HG03095 (cell line): Measurements from ENCODE around the gene MON1A.
"Not testable (repeated sequence)": the region's sequence is repeated elsewhere in the genome, so short reads cannot be mapped to it uniquely, and the experiment has no call there.

Source experiments
- ATAC-seq: cut with Tn5 transposase; IDR thresholded peaks from one replicate; pipeline ENCODE4 v1.9.1; 2021; ENCODE audit warnings: moderate library complexity; ENCODE audit not compliant: unreplicated experiment

Gene MON1A

DNA sequence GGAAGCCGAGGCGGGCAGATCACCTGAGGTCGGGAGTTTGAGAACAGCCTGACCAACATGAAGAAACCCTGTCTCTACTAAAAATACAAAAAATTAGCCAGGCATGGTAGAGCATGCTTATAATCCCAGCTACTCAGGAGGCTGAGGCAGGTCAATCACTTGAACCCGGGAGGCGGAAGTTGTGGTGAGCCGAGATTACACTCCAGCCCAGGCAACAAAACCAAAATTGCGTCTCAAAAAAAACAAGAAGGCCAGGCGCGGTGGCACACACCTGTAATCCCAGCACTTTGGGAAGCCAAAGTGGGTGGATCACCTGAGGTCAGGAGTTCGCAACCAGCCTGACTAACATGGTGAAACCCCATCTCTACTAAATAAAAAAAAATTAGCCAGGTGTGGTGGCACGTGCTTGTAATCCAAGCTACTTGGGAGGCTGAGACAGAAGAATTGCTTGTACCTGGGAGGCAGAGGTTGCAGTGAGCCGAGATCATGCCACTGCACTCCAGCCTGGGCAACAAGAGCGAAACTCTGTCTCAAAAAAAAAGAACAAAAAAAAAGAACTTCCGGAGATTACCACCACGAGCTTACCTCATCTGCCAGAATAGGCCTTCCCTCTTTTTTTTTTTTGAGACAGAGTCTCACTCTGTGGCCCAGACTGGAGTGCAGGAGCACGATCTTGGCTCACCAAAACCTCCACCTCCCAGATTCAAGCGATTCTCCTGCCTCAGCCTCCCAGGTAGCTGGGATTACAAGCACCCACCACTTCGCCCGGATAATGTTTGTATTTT is 11.6 kb downstream of the MON1A start:
- ATAC-seq: not testable (repeated sequence)

DNA sequence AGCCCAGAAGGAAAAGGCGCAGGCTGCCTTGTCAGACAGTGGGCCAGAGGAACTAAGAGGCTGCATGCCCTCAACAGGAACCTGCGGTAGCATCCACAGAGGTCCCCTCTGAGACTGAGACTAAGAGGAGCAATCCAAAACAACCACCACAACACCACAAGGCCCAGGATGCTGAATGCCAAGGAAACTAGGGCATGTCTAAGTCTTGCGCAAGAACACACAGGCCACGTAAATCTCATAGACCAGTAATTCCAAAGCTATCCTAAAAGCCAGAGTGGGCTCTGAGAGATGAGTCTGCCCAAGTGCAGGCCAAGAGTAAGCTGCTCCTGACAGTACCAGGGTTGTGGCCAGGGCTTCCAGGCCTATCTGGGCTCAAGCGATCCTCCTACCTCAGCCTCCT is 12.9 kb downstream of the MON1A start:
- no peak for ATAC-seq

DNA sequence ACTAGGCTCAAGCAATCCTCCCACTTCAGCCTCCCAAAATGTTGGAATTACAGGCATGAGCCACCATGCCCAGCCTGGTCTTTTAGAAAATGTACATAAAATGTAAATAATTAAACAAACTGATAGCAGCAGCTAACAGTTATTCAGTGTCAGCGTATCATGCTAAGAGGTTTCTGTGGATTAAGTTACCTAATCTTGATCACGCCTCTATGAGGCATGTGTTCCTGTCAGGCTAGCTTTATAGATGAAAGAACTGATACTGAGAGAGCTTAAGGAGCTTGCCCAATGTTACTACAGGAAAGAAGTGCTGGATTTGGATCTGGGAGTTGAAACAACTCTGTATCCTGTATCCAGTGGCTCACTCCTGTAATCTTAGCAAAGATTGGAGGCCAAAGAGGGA is 14.7 kb downstream of the MON1A start:
- ATAC-seq: no peak

DNA sequence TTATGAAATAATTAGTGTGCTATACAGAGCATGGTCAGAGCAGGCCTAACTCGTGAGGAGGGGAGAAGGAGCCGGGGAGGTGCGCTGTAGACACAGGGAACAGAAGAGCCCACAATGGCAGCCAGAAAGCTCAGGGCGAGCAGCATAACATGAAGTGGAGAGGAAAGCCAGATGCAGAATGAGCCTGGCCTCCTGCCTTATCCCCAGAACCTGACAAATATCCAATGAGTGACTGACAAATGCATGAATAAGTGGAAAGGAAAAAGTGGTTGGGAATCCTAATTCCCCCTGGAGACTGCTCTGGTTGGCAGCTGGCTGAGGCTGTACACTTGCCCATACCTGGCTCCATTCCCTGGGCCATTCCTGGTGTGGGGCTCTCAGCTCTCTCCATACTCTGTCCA is 16.7 kb downstream of the MON1A start:
- ATAC-seq: no peak

DNA sequence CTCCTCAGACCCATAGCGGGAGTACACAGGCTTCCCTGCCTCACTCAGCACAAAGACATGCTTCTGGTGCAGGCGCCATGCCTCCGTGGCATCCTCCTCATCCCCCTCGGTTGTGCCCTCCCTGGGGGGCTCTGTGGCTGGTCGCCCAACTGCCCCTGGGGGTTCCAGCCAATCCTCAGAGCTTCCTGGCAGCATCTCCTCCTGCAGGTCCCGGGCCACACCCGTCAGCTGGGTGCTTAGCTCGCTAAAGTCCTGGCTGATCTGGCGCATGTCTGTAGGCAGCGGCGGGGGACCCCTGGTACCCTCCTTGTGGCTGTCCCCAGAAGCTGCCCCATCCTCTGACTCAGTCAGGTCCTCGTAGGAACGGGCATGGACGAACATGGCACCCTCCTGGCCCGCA is 18.0 kb downstream of the MON1A start:
- no peak for ATAC-seq

DNA sequence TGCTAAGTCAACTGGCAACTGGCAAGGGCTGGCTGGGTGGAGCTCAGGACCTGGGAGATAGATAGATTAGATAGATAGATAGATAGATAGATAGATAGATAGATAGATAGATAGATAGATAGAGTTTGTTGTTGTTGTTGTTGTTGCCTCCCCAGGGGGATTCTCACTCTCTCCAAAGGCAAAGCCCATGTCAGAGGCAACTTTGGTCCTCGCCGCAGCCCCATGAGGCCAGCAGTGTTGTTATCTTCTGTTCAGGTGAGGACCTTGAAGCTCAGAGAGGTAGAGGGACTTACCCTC is 18.5 kb downstream of the MON1A start:
- no peak for ATAC-seq

DNA sequence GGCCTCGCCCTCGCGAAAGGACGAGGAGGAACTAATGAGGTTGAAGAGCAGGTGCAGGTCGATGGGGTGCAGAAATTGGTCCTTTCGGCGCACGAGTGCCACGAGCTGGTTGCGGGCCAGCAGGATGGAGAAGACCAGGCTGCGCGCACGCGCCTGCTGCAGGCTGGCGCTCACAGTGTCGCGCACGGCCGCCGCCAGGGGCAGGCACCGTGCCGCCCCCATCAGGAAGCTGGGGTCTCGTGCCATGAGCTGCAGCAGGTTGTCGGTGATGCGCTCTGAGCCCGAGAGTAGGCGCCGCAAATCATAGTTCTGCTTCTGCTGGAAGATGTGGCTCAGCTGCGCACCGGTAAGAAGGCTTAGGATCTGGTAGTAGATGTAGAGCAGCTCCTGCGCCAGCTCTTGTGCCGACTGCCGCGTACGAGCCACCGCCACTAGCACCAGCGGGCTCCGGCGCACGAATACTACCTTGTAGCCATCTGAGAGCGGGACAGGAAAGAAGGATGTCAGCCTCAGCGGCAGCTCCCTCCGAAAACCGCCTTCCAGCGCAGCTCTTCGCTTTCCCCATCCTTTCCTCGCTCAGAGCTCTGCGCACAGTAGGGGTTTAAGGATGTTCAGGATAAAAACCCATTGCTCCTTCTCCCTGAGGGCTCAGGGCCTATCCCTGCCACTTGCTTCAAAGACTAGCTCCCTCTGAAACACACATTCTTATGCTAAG is 19.0 kb downstream of the MON1A start:
- no peak for ATAC-seq

DNA sequence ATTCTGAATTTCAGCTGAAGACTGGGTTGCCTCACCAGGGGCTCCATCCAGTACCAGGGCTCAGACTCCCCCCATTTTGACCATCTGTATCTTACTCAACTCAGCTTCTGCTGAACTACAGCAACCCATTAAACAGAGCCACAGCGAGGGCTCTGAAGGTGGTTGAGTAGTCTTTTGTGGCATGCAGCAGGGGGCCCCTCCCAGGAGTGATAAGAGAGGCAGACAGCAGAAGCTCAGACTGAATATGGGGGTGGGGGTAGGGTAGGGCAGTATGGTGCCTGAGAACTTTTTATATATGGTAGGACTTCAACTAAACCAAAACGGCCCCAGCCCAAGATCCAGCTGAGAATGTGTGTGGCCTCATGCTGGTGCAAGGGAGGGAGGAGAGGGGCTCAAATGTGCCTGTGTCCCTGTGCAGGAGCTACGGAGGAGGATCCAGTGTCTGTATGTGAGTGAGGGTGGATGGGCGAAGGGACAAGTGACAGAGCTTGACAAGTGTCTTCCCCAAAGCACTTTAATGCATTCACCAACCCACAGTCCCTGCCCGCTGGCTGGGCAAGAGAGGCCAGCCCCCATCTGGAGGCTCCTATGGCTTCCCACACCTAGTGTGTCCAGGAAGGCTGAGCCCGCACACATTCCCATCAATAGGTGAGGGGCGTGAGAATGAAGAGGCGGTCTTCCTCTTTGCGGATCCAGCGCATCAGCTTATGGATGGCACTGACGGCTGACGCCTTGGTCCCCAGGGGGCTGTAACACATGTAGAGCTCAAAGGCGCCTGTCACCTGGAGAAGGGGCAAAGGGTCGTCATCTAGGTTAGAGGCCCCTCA is 21.0 kb downstream of the MON1A start:
- ATAC-seq: no peak

DNA sequence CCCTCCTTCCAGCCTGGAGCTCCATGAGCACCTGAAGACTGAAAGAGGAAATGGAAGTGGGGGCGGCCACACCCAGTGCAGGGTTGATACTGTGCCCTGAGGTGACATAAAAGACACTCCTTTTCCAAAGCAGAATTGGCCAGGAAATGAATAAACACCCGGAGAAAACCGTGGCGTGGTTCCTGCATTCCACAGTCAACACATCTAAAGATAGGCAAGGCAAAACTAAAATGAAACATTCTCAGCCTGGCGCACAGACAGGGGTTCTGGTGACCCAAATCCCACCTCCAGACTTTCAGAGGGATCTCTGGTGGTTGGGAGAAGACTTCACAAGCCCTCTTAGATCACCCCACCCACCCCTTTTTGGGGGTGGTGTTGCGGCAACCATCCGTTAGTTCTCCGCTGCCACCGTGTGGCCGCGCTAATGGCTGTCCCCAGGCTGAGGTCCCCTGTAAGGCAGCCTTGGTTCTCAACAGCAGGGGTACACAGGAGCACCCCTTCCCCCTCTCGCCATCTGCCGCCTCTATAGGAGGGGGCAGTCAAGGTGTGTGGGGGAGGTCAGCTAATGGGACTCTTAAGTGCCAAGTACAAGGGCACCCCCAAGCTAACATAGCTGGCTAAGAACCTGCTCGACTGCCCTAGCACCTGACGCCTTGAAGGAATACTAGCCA is 23.4 kb downstream of the MON1A start:
- no peak for ATAC-seq

DNA sequence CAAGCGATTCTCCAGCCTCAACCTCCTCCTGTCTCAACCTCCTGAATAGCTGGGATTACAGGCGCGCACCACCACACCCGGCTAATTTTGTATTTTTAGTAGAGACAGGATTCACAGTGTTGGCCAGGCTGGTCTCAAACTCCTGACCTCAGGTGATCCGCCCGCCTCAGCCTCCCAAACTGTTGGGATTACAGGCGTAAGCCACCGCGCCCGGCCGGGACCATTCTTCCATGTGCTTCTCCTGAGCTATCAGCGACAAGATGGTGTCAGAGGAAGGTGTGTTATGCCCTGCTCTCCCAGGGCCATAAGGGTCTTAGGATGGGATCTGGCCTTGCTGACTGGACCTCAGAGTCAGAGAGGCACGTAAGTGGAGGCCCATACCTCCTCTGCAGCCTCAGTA is 25.2 kb downstream of the MON1A start:
- ATAC-seq: not testable (repeated sequence)

DNA sequence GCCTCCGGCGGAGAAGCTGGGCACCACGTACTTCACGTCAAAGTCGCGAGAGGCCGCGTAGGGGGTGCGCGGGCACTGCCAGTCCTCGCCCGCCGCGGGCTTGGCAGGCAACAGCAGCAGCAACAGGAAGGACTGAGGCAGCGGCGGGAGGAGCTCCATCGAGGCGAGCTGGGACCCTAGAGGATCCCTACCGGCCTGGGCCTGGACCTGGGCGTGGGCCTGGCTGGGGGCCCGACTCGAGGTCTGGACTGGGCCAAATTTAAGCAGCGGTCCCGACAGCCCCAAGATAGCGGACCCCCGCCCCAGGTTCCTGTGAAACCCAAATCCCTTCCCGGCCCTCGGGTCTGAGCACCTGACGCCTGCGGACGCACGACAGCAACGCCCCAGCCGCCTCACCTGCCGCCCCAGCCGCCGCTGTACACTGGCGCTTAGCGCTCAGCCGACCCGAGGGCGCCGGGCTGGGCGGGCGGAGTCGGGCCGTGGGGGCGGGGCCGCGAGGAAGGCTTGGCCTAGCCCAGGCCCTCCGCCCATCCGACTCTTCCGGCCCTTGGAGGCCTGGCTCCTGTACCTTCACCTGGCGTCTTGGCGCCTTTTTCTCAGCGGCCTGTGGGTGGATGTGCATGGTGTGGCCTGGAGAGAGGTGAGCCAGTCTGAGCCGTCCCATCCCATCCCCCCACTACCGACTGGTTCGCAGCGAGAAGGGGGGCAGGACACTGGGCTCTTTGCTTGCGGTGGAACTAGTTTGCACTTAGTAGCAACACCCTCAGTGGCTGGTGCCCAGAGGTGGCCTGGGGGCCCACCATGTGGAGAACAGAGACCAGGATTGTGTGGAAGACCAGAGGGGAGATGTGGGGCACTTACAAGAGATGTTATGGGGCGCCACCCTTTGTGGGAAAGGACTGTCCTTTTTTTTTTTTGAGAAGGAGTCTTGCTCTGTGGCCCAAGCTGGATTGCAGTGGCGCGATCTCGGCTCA is 25.9 kb downstream of the MON1A start, which contains the start of gene MST1R:
MST1R (minus strand) TSS at position 423 of the 974 bp plus-strand sequence; CDS start at position 159, 264 bp downstream.
- ATAC-seq: peak; percentile 72

DNA sequence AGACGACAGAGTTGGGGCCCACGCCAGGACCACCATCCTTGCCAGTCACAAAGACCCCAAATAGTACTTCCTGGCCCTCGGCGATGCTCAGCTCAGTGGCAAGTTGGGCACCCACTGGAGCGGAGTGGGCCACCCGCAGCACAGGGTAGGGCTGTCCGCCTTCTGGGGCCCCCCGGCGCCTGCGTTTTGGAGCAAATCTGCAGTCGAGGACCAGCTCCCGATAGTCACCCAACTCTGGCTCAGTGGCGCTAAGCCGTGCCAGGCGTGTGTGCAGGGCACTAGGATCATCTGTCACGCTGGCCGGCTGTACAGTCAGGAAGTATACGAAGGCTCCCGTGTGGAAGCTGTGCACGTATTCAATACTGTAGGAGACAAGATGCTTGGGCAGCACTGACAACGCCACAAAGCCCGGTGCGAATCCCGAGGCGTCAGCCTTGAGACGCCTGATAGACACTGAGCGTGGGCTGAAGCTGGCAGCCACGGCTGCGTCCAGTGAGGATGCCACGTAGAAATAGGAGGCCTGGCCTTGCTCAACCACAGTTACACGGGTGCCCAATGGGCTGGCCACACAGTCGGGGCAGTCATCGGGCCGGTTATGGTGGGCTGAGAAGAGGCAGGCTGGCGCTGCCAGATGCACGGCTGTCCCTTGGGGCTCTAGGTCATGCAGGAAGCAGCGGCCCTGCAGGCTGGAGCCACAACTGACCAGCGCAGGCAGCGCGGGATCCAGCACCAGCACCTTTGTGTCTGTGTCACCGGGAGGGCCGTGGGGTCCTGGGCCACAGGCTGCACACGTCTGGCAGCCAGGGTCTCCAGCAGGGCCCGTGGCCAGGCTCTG is 26.9 kb downstream of the MON1A start:
- no peak for ATAC-seq

DNA sequence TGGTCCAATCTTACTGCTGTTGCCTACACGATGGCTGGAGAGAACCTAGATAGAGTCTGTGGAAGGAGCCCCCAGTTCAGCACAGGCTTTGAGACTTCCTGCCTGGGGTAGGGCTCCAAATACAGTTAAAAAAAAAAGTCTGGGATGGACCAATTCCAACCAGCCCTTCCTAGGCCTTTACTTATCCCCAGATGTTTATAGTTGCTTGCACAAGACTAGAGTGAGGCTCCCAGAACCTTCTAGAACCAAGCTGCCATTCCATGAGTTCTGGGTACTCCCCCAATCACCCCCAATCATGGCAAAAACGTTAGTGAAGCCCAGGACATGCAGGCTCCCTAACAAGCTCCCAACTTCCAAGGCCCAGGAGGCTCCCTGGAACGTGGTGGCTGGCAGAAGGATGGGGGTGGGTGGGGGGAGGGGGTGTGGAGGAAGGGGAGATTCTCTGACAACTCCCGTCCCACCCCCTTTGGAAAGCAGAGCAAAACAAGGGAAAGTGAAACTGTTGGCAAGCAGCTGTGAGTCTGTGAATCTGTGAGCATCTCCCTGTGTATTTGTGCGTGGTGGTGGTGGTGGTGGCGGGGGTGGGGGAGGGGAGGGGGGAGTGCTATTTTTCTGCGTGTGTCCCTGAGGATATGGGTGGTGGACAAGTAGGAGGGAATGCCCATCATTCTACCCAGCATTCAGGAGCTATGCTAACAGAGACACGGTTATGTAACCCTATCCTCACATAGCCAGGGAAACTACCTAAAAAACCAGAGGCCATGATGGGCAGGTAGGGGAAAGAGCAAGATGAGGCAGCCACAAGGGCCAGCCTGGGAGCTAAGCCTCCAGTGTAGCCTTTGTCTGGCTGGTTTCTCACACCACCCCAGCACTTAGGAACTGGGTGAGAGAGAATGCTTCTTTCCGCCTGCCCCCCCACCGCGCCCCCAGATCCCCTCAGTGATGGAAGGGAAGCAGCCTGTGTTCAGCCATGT is 28.0 kb downstream of the MON1A start:
- ATAC-seq: no peak

DNA sequence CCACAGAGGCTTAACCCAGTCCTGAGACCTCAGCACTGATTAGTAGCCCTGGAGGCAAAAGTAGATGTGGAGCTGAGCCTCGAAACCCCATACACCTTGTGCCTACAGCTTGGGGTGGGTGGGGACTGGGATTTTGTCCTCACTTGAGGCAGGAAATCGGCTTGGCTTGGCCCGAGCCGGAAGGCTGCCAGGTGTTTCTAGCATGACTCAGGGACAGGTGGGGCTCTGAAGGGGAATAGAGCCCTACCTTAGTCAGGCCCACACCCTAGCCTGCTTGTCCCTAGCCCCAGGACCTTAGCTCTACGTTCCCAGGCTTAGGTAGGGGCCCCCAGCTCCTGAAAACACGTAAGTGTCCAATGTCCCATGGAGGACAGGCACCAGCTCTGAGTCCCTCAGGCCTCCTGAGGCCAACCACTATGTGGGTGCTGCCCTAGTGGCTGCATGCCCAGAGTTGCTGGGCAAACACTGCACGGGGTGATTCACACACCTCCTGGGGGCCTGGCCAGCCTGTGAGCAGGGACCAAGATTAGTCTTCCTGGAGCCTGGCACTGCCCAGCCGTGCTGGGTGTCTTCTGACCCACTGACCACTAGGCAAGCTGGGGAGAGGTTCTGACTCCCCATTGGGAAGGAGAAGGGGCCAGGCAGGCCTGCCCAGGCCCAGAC is 29.0 kb downstream of the MON1A start:
- ATAC-seq: no peak

DNA sequence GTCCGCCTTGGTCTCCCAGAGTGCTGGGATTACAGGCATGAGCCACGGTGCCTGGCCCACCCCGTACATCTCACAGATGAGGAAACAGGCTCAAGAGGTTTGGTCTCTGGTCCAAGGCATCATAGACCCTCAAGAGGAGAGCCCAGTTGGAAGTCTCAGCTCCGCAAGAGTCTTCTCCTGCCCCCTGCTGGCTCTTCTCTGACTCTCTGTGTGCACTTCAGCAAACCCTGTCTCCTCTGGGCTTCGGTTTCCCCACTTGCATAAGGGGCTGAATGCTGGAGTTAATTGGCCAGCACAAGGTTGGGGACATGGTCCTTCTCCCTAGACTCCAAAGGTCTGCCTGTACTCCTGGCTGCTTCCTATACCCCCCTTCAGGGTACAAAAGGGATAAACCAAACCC is 29.8 kb downstream of the MON1A start:
- no peak for ATAC-seq

DNA sequence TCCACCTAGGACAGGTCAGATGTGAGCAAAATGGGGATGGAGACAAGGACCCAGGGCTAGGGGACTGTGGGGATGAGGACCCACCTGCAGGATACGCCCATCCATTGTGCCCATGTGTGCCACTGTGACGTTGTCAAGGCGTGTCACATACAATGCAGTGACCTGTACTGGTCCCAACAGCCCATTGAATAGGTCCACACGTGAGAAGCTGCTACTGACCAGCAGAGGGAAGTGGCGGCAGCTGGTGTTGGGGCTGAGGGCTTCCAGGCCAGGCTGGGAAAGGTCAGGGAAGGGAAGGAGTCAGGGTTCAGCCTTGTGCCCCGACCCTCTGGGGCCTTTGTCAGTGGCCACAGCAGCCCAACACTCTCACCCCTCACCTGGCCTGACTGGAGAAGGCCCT is 30.6 kb downstream of the MON1A start:
- no peak for ATAC-seq

DNA sequence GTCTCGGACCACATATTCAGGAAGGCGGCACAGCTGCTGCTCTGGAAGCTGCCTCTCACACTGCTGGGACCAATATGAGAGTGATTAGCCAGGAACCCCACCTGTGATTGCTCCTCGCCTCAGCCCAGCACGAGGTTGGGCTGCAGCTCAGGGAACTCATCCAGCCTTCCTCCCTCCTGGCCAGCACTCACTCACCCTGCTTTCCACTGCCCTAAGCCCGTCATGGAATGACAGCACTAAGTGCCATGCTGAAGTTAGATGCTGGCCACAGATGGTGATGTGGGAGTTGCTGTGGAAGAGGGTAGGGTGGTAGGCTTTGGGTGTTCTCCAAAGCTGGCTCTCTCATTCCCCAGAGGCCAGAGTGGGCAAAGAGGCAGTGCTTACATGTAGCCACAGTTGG is 33.3 kb downstream of the MON1A start:
- no peak for ATAC-seq
